Myocyte (in vitro differentiated cells): ENCODE results near the gene STX2. TPM values are rescaled to one million over a fixed set of nuclear protein-coding genes. Genes with fewer than 3 reads are reported as not detected.
"Not testable (repeated sequence)": the region's sequence is repeated elsewhere in the genome, so short reads cannot be mapped to it uniquely, and the experiment has no call there.

Experiments used
- DNase-seq: peaks from one replicate; pipeline ENCODE4 v3.0.0-alpha.2; 2012; ENCODE audit warnings: low read depth
- total RNA-seq: library from RNA; depleted of rRNA; stranded (reverse); fragments of >200 nt; gene quantifications from 2 replicates; pipeline ENCODE4 v1.2.3, GENCODE V29; 2014

Gene STX2
- total RNA-seq, 1 donor from 2014 or later: 42.0 TPM

GRCh38 chr12:130870442-130871285 is 31.6 kb upstream of the STX2 start:
- DNase-seq: peak; percentile 57

GRCh38 chr12:130868412-130868811 is 29.4 kb upstream of the STX2 start:
- no peak for DNase-seq

DNA sequence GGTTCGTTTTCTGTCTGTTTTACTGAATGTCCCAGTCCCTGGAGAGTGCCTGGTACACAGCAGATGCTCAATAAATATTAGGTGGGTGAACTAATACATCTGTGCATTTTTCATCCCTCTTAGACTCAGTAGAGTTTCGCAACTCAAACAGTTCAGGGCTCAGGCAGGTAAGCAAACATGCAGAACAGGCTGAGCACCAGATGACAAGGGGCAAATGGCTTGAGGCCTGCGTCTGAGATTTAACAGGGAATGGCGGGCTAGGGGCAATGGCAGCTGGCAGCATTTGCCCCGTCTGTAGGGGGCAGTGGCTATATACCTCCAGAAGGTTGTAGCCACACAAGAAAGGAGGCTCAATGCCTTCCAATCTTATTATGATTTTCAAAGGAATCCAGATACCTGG is 24.2 kb upstream of the STX2 start:
- DNase-seq: no peak

GRCh38 chr12:130862771-130863170 is 23.7 kb upstream of the STX2 start:
- not testable (repeated sequence) for DNase-seq

DNA sequence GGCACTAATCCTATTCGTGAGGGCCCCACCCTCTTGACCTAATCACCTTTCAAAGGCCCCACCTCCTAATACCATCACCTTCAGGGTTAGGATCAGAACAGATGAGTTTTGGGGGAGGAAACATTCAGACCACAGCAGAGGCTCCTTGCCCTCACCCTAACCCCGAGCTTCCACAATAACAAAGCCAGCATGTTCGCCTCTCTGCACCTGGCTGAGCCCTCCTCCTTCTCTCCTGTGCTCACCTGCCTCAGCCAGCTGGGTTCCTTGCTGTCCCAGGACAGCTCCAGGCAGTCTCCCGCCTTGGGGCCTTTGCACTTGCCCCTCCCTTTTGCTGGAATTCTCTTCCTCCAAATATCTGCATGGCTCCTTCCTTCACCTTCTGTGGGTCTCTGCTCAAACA is 23.1 kb upstream of the STX2 start:
- DNase-seq: no peak

GRCh38 chr12:130860311-130860710 is 21.3 kb upstream of the STX2 start:
- no peak for DNase-seq

GRCh38 chr12:130859161-130859560 is 20.1 kb upstream of the STX2 start:
- DNase-seq: no peak

- no peak for DNase-seq
Observed at GRCh38 chr12:130858084-130858483, 19.0 kb upstream of the STX2 start.

DNA sequence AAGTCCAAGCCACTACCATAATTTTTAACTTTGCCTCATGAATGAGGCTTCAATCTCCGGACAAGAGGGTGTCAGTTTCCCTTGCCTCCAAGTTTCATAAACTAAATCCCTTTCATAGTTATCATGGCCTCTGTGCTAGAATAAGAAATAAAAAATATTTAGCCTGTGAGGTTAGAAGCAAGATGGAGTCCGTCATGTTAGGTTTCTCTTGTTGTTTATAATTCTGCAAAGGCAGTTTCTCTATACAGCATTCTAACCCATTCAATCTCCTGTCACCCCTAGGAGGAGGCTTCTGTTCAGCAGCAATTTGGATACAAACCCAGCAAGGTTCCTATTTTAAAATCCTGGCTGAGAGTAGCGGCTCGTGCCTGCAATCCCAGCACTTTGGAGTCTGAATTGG is 17.0 kb upstream of the STX2 start:
- no peak for DNase-seq

DNA sequence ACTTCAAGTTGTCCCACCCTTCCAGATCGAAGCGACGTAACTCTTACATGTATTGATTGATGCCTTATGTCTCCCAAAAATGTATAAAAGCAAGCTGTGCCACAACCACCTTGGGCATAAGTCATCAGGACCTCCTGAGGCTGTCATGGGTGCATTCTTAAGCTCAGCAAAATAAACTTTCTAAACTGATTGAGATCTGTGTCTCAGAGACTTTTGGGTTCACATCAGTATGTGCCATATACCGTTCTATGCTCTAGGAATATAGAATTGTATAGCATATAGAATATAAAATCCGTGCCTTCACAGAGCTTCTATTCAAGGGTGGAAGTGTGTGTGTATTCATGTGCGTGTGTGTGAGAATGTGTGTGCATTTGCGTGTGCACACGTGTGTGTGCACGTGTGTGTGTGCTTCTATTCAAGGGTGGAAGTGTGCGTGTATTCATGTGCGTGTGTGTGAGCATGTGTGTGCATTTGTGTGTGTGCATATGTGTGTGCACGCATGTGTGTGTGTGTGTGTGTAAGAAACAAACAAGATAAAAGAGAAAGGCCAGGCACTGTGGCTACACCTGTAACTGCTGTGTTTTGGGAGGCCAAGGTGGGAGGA is 11.5 kb upstream of the STX2 start:
- DNase-seq: no peak

DNA sequence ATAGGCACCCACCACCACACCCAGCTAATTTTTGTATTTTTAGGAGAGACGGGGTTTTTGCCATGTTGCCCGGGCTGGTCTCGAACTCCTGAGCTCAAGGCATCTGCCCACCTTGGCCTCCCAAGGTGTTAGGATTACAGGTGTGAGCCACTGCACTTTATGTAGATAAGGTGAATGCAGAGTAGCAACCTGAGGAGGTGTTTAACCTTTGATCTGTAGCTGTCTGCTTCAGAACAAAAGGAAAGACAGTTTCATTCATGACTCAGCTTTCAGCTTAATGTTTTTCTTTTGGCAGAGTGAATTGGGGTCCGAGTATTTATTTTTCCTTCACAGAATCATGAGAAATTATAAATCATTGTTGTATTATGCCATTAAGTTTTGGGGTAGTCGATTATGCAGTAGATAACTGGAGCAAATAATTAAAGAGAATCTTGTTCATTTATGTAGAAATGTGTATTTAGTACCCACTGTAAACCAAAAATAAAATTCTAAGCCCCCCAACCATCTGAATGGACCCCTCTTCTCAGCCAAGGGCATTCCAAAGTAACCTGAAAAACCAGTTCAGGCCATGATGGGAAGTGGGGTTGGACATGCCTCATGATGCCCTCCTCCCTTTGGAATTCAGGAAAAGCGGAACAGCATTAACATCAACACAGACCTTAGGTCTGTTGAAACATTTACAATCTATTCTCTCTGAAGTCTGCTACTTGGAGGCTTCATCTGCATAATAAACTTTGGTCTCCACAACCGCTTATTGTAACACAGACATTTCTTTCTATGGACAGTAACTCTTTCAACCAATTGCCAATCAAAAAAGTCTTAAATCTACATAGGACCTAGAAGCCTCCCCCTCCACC is 10.7 kb upstream of the STX2 start:
- no peak for DNase-seq

- DNase-seq: not testable (repeated sequence)
Observed at GRCh38 chr12:130848785-130849305, 9.8 kb upstream of the STX2 start.

DNA sequence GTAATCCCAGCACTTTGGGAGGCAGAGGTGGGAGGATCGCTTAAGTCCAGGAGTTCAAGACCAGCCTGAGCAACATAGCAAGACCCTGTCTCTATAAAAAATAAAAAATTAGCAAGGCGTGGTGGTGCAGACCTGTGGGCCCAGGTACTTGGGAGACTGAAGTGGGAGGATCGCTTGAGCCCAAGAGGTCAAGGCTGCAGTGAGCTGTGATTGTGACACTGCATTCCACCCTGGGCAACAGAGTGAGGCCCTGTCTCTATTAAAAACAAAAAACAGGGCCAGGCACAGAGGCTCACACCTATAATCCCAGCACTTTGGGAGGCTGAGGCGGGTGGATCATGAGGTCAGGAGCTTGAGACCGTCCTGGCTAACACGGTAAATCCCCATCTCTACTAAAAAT is 9.1 kb upstream of the STX2 start:
- DNase-seq: not testable (repeated sequence)

GRCh38 chr12:130847112-130847511 is 8.1 kb upstream of the STX2 start:
- peak; percentile 60 for DNase-seq

GRCh38 chr12:130846369-130846768 is 7.3 kb upstream of the STX2 start:
- DNase-seq: no peak

DNA sequence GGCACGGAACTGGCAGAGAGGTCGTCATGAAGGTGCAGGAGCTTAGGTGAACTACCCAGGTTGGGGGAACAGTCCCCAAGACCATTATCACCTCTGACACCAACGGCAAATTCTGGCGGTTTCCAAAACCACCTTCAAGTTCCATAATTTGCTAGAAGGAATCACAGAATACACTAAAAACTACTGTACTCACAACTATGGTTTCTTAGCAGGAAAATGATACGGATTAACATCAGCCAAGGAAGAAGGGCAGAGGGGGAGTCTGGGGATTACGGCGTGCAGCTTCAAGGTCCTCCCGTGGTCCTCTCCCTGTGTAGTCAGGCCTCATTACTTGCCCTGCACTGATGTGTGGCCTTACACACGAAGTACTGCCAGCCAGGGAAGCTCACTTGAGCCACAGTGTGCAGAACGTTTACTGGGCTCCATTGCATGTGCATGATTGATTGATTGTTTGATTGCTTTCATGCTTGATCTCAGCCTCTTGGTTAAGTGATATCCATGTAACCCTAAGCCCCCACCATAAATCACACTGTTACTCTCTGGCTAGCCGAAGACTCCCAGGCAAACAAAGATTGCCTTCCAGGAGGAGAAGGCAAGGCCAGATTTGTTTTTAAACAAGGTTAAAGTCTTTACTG is 837 bp upstream of the STX2 start:
- DNase-seq: no peak

GRCh38 chr12:130838284-130838950 is 633 bp downstream of the STX2 start:
- peak; percentile 30 for DNase-seq

DNA sequence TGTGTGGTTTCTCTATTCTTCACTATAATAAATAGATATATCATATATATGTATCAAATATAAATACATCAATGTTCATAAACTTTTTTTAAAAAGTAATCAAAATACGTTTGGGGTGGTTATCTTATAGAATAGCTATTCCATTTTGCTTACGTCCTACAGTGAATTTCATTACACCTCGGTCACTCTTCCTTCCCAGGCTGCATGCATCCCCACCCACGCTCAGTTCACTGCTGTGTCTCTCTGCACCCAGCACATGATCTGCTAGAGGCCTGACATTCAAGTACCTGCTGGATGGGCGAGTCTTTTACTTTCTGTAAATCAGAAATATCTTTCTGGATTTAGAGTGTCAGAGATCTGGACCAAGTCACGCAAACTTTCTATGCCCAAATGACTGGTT is 3.6 kb downstream of the STX2 start:
- DNase-seq: no peak

DNA sequence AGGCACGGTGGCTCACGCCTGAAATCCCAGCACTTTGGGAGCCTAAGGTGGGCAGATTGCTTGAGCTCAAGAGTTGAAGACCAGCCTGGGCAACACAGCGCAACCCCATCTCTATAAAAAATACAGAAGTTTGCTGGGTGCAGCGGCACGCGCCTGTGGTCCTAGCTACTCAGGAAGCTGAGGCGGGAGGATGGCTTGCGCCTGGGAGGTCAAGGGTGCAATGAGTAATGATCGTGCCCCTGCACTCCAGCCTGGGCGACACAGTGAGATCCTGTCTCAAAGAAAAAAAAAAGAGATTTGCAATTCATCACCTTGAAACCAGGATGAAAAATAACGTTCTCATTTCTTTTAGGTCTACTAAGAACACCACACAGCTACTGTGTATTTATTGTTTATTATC is 4.0 kb downstream of the STX2 start:
- DNase-seq: no peak

- DNase-seq: peak; percentile 93
Observed at GRCh38 chr12:130832561-130833209, 6.4 kb downstream of the STX2 start.
